HUES48 (cell line): ENCODE measurements around the gene FIS1.

ENCODE experiments used
- H3K27ac ChIP-seq: one replicate; pipeline ENCODE4 v1.7.0; 2013; ENCODE audit warnings: low read depth, low read length, inconsistent platforms
- H3K27me3 ChIP-seq: 2 replicates; pipeline ENCODE4 v1.6.1; 2013; ENCODE audit warnings: mild to moderate bottlenecking, low read length; ENCODE audit not compliant: control insufficient read depth, insufficient read depth
- H3K36me3 ChIP-seq: 2 replicates; pipeline ENCODE4 v1.6.1; 2013; ENCODE audit warnings: low read length; ENCODE audit not compliant: control insufficient read depth, insufficient read depth
- H3K4me1 ChIP-seq: 2 replicates; pipeline ENCODE4 v1.6.1; 2013; ENCODE audit warnings: mild to moderate bottlenecking, low read length; ENCODE audit not compliant: control insufficient read depth, insufficient read depth
- H3K4me3 ChIP-seq: 2 replicates; pipeline ENCODE4 v1.5.1; 2013; ENCODE audit warnings: mild to moderate bottlenecking, low read depth, low read length
- H3K9ac ChIP-seq: 2 replicates; pipeline ENCODE4 v1.6.1; 2013; ENCODE audit warnings: mild to moderate bottlenecking, low read depth, low read length, moderate library complexity
- H3K9me3 ChIP-seq: 2 replicates; pipeline ENCODE4 v1.6.1; 2013; ENCODE audit warnings: low read length; ENCODE audit not compliant: control insufficient read depth, insufficient read depth

Gene FIS1

DNA sequence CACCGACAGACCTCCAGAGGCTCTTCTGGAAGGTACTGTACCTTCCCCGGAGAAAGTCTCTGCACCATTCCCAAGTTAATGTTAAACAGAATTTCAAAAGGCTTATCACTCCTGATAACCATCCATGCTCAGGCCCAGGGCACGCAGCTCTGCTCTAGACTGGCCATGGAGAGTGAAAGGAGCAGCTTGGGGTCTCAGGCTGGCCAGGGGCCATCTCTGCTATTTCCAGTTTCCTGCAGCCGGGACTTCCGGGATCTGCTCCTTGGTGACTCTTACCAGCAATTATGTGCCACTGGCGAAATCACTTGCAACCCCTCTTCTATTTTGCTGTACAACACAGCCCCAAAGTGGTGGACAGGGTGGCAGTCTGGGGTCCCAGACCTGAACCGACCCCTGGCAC lies 13.2 kb downstream of the FIS1 start:
- Histone ChIP-seq H3K9ac (no peak overlapping the region), H3K4me3 (peak overlapping the region; percentile 80), H3K36me3 (peaks cover 2% of the 10 kb centered on the region; the same call in 1 of the 2 replicates)

DNA sequence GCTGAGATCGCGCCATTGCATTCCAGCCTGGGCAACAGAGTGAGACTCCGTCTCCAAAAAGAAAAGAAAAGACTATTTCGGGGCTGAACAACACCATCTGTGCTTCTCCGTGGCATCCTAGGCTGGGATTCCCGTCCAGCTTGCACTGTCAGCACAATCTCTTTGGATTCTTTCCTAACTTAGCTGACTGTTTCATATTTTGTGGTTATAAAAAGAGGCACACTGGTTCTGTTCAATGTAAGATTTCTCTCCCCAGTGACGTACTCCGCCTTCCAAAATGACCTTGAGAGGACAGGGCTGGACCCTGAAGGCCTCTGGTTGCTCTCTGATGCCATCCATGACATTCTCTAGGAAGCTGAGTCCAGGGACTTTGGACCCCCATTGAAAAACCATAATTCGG lies 18.2 kb downstream of the FIS1 start:
- no peaks in the 10 kb centered on the region for H3K27me3 ChIP-seq
- H3K36me3 ChIP-seq = peaks cover 20% of the 10 kb centered on the region
- no peak overlapping the region for H3K4me3 ChIP-seq
- H3K4me1 ChIP-seq = 0 out of 2 replicates have a peak, but pooled peaks cover under 1% of the 10 kb centered on the region
- H3K9ac ChIP-seq = no peak overlapping the region
- H3K27ac ChIP-seq = no peak overlapping the region
- no peaks in the 10 kb centered on the region for H3K9me3 ChIP-seq

More for the DNA sequence above, 13.2 kb downstream of the FIS1 start:
- Histone ChIP-seq H3K4me1 (peaks cover 11% of the 10 kb centered on the region; the same call in 1 of the 2 replicates), H3K9me3 (no peaks in the 10 kb centered on the region), H3K27me3 (no peaks in the 10 kb centered on the region), H3K27ac (peak overlapping the region; percentile 64)

DNA sequence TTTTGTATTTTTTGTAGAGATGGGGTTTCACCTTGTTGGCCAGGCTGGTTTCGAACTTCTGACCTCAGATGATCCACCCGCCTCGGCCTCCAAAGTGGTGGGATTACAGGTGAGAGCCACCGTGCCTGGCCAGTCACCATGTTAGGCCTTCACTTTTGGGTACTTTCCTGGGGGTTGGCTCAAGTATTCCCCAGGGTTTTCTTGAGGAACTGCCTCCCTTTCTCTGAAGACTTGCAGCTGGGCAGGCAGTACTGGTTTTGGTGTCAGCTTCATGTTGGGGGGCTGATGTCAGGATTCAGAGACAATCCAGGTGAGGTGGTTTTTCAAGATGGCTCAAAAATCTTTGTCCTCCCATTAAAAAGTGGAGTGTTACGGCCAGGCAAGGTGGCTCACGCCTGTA lies 19.2 kb downstream of the FIS1 start:
- Histone ChIP-seq H3K4me3 (no peak overlapping the region), H3K9ac (no peak overlapping the region), H3K9me3 (no peaks in the 10 kb centered on the region), H3K27ac (no peak overlapping the region), H3K36me3 (peaks cover 23% of the 10 kb centered on the region), H3K27me3 (no peaks in the 10 kb centered on the region), H3K4me1 (no peaks in the 10 kb centered on the region)

DNA sequence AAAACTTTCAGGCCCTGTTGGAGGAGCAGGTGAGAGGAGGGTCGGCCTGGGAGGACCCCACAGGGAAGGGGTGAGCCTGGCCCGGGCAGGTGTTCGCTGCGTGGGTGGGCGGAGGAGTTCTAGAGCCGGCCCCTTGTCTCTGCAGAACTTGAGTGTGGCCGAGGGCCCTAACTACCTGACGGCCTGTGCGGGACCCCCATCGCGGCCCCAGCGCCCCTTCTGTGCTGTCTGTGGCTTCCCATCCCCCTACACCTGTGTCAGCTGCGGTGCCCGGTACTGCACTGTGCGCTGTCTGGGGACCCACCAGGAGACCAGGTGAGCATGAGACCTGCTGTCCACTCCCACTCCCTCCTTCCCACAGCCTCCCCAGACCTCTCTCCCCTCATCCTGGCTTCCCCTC lies 21.4 kb downstream of the FIS1 start:
- Histone ChIP-seq H3K9ac (no peak overlapping the region), H3K9me3 (no peaks in the 10 kb centered on the region), H3K27me3 (no peaks in the 10 kb centered on the region), H3K27ac (no peak overlapping the region), H3K36me3 (peaks cover 23% of the 10 kb centered on the region), H3K4me1 (0 out of 2 replicates have a peak, but pooled peaks cover 3% of the 10 kb centered on the region), H3K4me3 (no peak overlapping the region)

DNA sequence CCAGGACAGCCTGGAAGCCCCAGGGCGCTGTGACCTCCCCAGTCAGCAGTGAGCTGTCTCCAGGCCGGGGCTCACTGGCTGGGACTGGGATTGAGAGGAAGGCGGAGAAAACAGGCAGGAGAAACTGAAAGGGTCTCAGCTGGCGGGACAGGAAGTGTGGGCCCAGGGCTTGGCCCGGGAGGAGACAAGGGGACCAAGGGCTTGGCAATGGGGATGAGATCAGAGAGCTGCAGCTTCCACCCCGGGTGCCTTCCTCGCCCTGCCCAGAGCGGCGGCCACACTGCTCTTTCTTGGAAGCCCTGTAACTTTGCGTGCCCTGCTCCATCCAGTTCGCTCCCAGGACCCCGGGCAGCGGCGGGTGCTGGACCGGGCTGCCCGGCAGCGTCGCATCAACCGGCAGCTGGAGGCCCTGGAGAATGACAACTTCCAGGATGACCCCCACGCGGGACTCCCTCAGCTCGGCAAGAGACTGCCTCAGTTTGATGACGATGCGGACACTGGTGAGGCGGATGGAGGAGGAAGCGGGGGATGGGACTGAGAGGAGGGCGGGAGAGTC lies 22.5 kb downstream of the FIS1 start:
- H3K9me3 ChIP-seq = no peaks in the 10 kb centered on the region
- no peak overlapping the region for H3K27ac ChIP-seq

DNA sequence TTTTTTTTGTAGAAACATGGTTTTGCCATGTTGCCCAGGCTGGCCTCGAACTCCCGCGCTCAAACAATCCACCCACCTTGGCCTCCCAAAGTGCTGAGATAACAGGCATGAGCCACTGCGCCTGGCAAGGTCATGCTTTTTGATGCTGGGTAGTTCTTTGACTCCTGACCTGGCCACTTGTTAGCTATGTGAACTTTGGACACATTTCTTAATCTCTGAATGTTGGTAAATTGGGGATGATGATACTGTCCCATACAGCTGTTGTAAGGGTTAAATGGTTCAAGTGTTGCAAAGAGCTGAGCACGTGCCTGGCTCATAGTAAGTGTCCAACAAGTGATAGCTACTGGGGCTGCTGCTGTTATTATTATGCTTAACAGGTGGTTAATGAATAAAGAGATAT lies 24.6 kb downstream of the FIS1 start:
- H3K9me3 ChIP-seq = no peaks in the 10 kb centered on the region
- H3K27me3 ChIP-seq = no peaks in the 10 kb centered on the region
- H3K9ac ChIP-seq = no peak overlapping the region
- peaks cover 21% of the 10 kb centered on the region for H3K36me3 ChIP-seq
- no peak overlapping the region for H3K4me3 ChIP-seq
- H3K27ac ChIP-seq = no peak overlapping the region
- peaks cover 9% of the 10 kb centered on the region; the same call in 1 of the 2 replicates for H3K4me1 ChIP-seq

More for the DNA sequence above, 22.5 kb downstream of the FIS1 start:
- Histone ChIP-seq H3K4me1 (0 out of 2 replicates have a peak, but pooled peaks cover 3% of the 10 kb centered on the region), H3K4me3 (no peak overlapping the region), H3K9ac (no peak overlapping the region), H3K27me3 (no peaks in the 10 kb centered on the region), H3K36me3 (peaks cover 21% of the 10 kb centered on the region)

DNA sequence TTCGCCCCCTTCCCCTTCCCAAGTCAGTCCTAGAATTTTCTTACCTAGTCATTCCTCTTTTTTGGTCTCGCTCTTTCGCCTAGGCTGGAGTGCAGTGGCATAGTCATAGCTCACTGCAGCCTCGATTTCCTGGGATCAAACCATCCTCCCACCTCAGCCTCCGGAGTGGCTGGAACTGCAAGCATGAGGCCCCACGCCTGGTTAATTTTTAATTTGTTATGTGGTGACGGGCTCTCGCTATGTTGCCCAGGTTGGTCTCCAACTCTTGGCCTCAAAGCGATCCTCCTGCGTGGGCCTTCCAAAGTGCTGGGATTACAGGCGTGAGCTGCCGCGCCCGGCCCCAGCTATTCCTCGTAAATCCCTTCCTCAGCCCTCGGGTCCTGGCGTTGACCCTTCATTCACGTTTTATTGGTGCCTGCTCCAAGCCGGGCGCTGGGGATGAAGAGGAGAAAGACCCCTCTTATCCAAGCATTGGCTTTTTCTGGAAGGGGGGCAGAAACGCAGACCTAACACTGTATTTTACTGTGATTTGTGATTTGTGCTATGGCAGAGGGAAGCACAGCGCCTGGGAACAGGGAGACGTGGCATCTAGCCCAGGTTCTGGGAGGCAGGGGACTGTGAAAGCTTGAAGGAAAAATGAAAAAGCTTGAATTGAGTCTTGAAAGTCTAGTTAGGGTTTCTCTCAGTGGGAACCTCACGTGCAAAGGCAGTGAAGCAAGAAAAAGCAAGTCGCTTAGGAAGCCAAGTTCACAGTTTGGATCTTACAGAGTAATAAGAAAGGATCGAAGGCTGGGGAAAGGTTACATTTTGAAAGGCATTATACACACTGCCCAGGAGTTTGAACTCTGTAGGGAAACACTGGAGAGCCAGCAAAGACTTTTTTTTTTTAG lies 26.4 kb downstream of the FIS1 start:
- H3K9me3 ChIP-seq = no peaks in the 10 kb centered on the region
- peaks cover 13% of the 10 kb centered on the region for H3K36me3 ChIP-seq
- peak overlapping the region; percentile 69 for H3K9ac ChIP-seq
- peaks cover 9% of the 10 kb centered on the region; the same call in 1 of the 2 replicates for H3K4me1 ChIP-seq
- peak overlapping the region; percentile 56 for H3K27ac ChIP-seq
- H3K4me3 ChIP-seq = peak overlapping the region; percentile 87
- no peaks in the 10 kb centered on the region for H3K27me3 ChIP-seq

DNA sequence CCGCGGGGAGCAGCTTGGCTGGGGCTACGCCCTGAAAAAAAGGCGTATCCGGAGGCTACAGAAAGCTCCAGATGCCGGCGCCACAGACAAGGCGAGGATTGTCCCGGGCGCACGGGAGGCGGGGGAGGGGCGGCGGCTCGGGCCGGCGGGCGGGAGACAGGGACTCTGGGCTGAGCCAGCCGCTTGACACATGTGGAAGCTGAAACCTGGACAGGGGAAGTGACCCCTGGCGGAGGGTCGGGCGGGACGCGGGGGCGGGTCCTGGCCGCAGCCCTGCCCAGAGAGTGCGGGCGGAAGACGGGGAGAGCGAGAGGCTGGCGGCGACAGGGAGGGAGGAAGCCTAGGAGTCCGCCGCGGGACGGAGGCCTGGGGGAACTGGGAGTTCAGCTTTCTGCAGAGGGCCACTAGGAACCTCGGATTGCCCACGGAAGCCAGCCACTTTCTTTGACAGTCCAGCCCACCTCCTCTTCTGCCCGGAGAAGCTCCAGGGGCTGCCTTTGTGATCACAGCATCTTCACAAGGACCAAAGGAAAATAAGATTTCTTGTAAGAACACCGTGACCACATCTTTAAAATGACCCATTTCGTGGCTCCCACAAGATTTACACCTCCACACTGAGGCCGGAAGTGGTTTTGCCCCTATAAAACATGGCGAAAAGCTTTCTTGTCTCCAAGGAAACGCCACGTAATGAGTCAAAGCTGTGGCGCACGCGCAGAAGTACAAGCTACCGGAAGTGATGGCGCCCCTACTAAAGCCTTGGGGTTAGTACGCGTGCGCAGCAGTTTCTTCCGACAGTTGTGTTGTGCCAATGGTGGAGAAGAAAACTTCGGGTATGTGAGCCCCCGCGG lies 27.3 kb downstream of the FIS1 start, which contains the start of the genes PLOD3 and ZNHIT1:
Gene PLOD3 (minus strand): TSS at position 194 of the 848 bp plus-strand sequence. CDS start 307 bp downstream, outside the sequence.
Gene ZNHIT1 (plus strand): TSS at position 778 of the 848 bp plus-strand sequence. CDS start 31 bp downstream, at position 809.
- Histone ChIP-seq H3K9me3 (no peaks in the 10 kb centered on the region), H3K36me3 (peaks cover 16% of the 10 kb centered on the region), H3K27me3 (no peaks in the 10 kb centered on the region), H3K4me3 (peak within 1 kb of the TSS; percentile 87), H3K4me1 (peaks cover 9% of the 10 kb centered on the region; the same call in 1 of the 2 replicates), H3K27ac (peak within 1 kb of the TSS; percentile 90), H3K9ac (peak within 1 kb of the TSS; percentile 69)

DNA sequence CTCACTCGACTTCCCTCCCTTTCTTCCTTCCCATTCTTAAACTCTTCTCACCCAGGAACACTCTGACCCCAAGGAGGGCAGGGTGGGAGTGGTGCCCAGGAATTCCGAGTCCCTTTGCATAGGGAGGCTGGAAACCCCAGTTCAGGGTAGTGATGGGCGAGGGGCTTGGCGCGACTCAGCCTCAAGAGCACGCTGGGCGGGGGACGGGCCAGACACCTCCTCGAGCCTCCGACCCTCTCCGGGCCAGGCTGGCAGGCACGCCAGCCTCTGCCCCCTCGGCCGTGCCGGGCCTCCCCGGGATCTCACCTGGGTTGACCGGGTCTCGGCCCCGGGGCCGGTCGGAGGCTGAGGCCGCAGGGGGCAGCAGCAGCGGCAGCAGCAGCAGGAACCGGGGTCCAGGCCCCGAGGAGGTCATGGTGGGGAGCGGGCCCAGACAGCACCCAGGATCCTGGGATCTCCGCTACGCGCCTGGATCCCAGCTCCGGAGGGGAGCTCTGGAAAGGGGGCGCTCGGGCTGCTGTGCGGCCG lies 28.0 kb downstream of the FIS1 start:
- Histone ChIP-seq H3K9ac (peak overlapping the region; percentile 44; the same call in 1 of the 2 replicates), H3K4me1 (peaks cover 9% of the 10 kb centered on the region; the same call in 1 of the 2 replicates), H3K27ac (peak overlapping the region; percentile 90), H3K4me3 (peak overlapping the region; percentile 87), H3K9me3 (no peaks in the 10 kb centered on the region), H3K36me3 (peaks cover 18% of the 10 kb centered on the region), H3K27me3 (no peaks in the 10 kb centered on the region)
